Superior temporal gyrus (tissue), 1 donor: ENCODE data around the gene SOCS3.
"Not testable (repeated sequence)": the region's sequence is repeated elsewhere in the genome, so short reads cannot be mapped to it uniquely, and the experiment has no call there.

Experiments used
- DNase-seq: peaks from one replicate; pipeline ENCODE4 v3.0.0-alpha.2; 2016; ENCODE audit errors: extremely low spot score

Gene SOCS3

DNA sequence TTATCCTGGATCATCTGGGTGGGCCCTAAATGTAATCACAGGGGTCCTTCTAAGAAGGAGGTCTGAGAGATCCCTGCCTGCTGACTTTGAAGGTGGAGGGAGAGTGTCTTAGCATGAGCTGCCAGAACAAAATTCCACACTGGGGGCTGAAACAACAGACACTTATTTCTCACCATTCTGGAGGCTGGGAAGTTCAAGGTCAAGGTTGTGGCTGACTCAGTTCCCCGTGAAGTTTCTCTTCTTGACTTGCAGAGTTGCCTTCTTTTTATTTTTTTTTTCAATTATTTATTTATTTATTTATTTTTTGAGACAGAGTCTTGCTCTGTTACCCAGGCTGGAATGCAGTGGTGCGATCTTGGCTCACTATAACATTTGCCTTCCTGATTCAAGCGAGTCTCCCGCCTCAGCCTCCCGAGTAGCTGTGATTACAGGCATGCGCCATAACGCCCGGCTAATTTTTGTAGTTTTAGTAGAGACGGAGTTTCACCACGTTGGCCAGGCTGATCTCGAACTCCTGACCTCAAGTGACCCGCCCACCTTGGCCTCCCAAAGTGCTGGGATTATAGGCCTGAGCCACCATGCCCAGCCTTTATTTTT, 50.1 kb downstream of the SOCS3 start:
- not testable (repeated sequence) for DNase-seq

DNA sequence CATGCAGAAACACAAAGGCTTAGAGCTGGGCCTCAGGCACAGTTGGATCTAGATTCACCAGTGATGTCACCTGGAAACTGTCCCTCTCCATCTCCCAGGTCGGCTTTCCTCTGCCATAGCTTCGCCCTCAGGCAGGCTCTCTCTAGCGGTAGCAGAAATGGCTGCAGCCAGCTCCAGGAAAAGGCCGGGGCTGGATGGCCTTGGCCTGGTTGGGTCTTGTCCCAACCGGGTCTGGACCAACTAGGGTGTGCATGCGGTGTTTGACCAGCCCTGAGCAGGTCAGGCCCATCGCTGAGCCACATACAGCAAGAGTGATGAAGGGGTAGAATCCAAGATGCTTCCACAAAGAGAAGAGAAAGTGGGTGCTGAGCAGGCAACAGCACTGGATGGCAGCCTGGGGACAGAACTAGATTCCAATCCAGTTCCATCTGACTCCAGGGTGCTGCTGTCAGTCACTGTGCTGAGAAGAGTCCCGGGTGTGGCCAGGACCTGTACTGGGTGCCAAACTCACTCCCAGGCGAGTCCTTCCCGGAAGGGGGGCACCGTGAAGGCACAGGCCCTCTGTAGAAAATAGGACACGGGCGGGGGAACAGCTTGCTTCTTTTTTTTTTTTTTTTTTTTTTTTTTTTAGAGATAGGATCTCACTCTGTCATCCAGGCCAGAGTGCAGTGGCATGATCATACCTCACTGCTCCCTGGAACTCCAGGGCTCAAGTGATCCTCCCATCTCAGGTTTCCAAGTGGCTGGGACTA, 51.8 kb downstream of the SOCS3 start:
- no peak for DNase-seq

DNA sequence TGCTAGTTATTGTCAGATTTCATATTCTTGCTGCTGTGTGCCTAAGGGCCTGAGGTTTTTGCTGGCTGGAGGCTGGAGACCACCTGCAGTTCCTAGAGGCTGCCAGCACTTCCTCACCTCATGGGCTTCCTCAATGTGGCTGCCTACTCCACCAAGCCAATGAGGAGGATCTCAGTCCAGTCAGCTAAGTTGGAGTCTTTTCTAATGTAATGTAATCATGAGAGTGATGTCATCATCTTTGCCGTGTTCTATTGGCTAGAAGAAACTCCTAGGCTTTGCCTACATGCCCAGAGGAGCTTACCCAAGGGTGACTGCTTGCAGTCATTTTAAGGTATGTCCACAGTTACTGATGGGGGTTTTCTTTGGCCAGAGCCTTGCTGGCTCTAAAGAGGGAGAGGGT, 53.0 kb downstream of the SOCS3 start:
- DNase-seq: no peak
